ENCODE measurements around the gene BCL2L15. TPM values are rescaled to one million over a fixed set of nuclear protein-coding genes. Genes with fewer than 3 reads are reported as not detected.

Gene BCL2L15
- total and polyA plus RNA-seq, 2 of the 8 experiments (the other 6 are each of a cell fraction or from before 2014, with no cell fraction given), result 0.32 to 0.36 TPM

DNA sequence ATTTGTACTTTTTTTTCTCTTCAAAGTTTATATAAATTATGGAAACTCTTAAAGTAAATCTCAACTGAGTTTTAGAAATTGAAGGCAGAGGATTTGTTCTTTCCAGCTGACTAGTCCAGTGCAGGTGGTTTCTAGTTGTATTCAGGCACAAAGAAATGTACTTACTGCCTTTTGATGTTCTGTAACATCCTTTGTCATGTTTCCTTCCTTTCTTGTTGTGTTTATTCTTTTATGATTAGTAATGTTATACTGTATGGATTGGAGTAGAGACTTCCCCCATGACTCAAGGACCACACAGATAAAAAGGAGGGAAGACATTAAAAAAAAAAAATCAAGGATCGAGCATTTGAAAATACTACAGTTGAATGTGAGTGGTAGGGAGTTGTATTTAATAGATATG lies 49.8 kb upstream of the BCL2L15 start:
- Histone ChIP-seq H3K27ac (ENCODE audit: low read depth, low read length) (no peak overlapping the region), H2AFZ (ENCODE audit: low read length) (no peak overlapping the region), H3K9me3 (ENCODE audit: insufficient read depth in 2 of 2, low read depth in 1 of 2, low read length in 1 of 2) (no peaks in the 10 kb centered on the region), H4K8ac (ENCODE audit: extremely low read depth, insufficient read depth, low read length) (no peak overlapping the region), H3K4ac (replicated peaks; ENCODE audit: insufficient read length, low read depth, low read length) (no peak overlapping the region), H3K4me3 (ENCODE audit: extremely low read depth in 1 of 4, insufficient read depth in 2 of 4, low read depth in 3 of 4, low read length in 4 of 4) (no peak overlapping the region), H3K23ac (ENCODE audit: insufficient read length) (no peak overlapping the region), H3K79me2 (ENCODE audit: control insufficient read depth in 1 of 2, insufficient read depth in 2 of 2, low read length in 2 of 2) (peaks cover 18 to 79% of the 10 kb centered on the region in 2 experiments), H4K20me1 (replicated peaks in 1 of 2; ENCODE audit: control insufficient read depth in 1 of 2, insufficient read depth in 2 of 2, low read length in 2 of 2) (peaks cover 1 to 12% of the 10 kb centered on the region in 2 experiments), H3K79me1 (ENCODE audit: low read depth, low read length) (peaks cover 5% of the 10 kb centered on the region), H2BK5ac (ENCODE audit: low read depth, low read length) (no peak overlapping the region), H2BK20ac (ENCODE audit: low read length) (no peak overlapping the region), H4K91ac (replicated peaks; ENCODE audit: insufficient read length, low read length) (no peak overlapping the region), H3K36me3 (ENCODE audit: control insufficient read depth in 2 of 4, insufficient read depth in 4 of 4, low read length in 3 of 4) (peaks cover 5 to 12% (median 6%) of the 10 kb centered on the region in 4 experiments), H4K5ac (ENCODE audit: insufficient read length, low read depth, low read length) (no peak overlapping the region), H3K4me2 (ENCODE audit: insufficient read depth in 1 of 2, low read depth in 2 of 2, low read length in 2 of 2) (no peak overlapping the region), H2BK12ac (ENCODE audit: low read depth, low read length) (no peak overlapping the region), H3K18ac (ENCODE audit: extremely low read depth, low read length) (no peak overlapping the region), H2BK120ac (replicated peaks; ENCODE audit: low read depth, low read length) (no peak overlapping the region), H3K27me3 (replicated peaks in 1 of 4; ENCODE audit: control insufficient read depth in 3 of 4, extremely low read depth in 1 of 4, insufficient read depth in 3 of 4, low read length in 3 of 4) (no peaks in the 10 kb centered on the region), H3K4me1 (replicated peaks in 1 of 4; ENCODE audit: control insufficient read depth in 3 of 4, insufficient read depth in 4 of 4, low read length in 3 of 4) (peaks cover 0 to 3% (median 0%) of the 10 kb centered on the region in 4 experiments; a peak in 3 of 7 replicates), H3K9ac (replicated peaks in 1 of 4; ENCODE audit: extremely low read depth in 1 of 4, low read depth in 3 of 4, low read length in 3 of 4) (no peak overlapping the region), H3K14ac (ENCODE audit: insufficient read length) (no peak overlapping the region), H3K56ac (replicated peaks; ENCODE audit: insufficient read length, low read depth, low read length) (no peak overlapping the region), H2BK15ac (ENCODE audit: low read length) (no peak overlapping the region), H3K23me2 (ENCODE audit: low read depth, low read length) (no peaks in the 10 kb centered on the region), H2AK5ac (ENCODE audit: low read depth, low read length) (no peak overlapping the region)
- 59% methylated on average over 1 of the region's 1 CpG; no CpG with 5 or more reads in 1 of the 2 experiments for WGBS, 2 experiments (ENCODE audit: extremely low coverage in 1 of 2, insufficient coverage in 1 of 2, insufficient read length in 1 of 2, insufficient replicate concordance in 2 of 2, low coverage in 1 of 2, low lambda C conversion rate in 2 of 2, missing lambda C conversion rate in 1 of 2)
- TF ChIP-seq PHF8 (conservative IDR thresholded peaks at IDR 0.05; ENCODE audit: low read depth, low read length) (no peak), RAD21 (IDR thresholded peaks at IDR 0.05 in 1 of 2, conservative IDR thresholded peaks at IDR 0.05 in 1 of 2; ENCODE audit: low read depth in 2 of 2, low read length in 2 of 2) (no peak), JUN (IDR thresholded peaks at IDR 0.05; ENCODE audit: low read depth, low read length) (no peak)
- POLR2A ChIA-PET (ENCODE audit: partially characterized antibody), result no interaction called here
- CTCF ChIA-PET (ENCODE audit: partially characterized antibody), result interaction anchor here (0.6 to 1.6 kb wide), 4 partner anchors 11 to 327 kb away, joined by 3 to 5 read pairs (median 4); no protein-coding TSS in a partner anchor
- DNase-seq (ENCODE audit: low read depth in 1 of 2, low spot score in 2 of 2), result no peak
- no peak for FAIRE-seq
